ENCODE measurements around the gene AJAP1. TPM values are rescaled to one million over a fixed set of nuclear protein-coding genes. Genes with fewer than 3 reads are reported as not detected.

Gene AJAP1
- total and polyA plus RNA-seq, 2 experiments from 2014 or later = not detected

GRCh38 chr1:4702464-4702863, 48.1 kb downstream of the AJAP1 start (continued):
- TF ChIP-seq REST (IDR thresholded peaks at IDR 0.05; ENCODE audit: unreplicated experiment) (no peak), EZH2phosphoT487 (IDR thresholded peaks at IDR 0.05; ENCODE audit: unreplicated experiment) (no peak), POLR2AphosphoS5 (IDR thresholded peaks at IDR 0.05; ENCODE audit: low read depth) (no peak)

GRCh38 chr1:4702932-4703331, 48.5 kb downstream of the AJAP1 start:
- no peak overlapping the region for H3K27ac Mint-ChIP-seq
- TF ChIP-seq ZNF114 (CRISPR knock-in tag; IDR thresholded peaks at IDR 0.05) (no peak), CREB1 (CRISPR knock-in tag; IDR thresholded peaks at IDR 0.05; ENCODE audit: low read depth) (no peak), EZH2 (IDR thresholded peaks at IDR 0.05; ENCODE audit: low read depth, unreplicated experiment) (no peak), ZNF331 (CRISPR knock-in tag; IDR thresholded peaks at IDR 0.05; ENCODE audit: low read depth) (no peak), ETS1 (IDR thresholded peaks at IDR 0.05) (no peak), STAT1 (IDR thresholded peaks at IDR 0.05; ENCODE audit: unreplicated experiment) (no peak), REST (IDR thresholded peaks at IDR 0.05; ENCODE audit: unreplicated experiment) (no peak), EZH2phosphoT487 (IDR thresholded peaks at IDR 0.05; ENCODE audit: unreplicated experiment) (no peak), NANOG (IDR thresholded peaks at IDR 0.05; ENCODE audit: borderline replicate concordance) (no peak), POLR2AphosphoS5 (IDR thresholded peaks at IDR 0.05; ENCODE audit: low read depth) (no peak), CTCF (conservative IDR thresholded peaks at IDR 0.05; ENCODE audit: low read depth in 2 of 2) (no peak)

More at GRCh38 chr1:4702932-4703331, 48.5 kb downstream of the AJAP1 start:
- Histone ChIP-seq H3K4me1 (ENCODE audit: insufficient read depth) (no peaks in the 10 kb centered on the region), H3K79me2 (replicated peaks; ENCODE audit: insufficient read depth) (no peaks in the 10 kb centered on the region), H3K27ac (ENCODE audit: low read depth) (no peak overlapping the region), H3F3A (replicated peaks; ENCODE audit: low read depth) (no peaks in the 10 kb centered on the region), H4K20me1 (replicated peaks; ENCODE audit: insufficient read depth) (no peaks in the 10 kb centered on the region), H2AFZ (no peak overlapping the region), H3K36me3 (ENCODE audit: insufficient read depth) (no peaks in the 10 kb centered on the region), H3K27me3 (ENCODE audit: insufficient read depth) (no peaks in the 10 kb centered on the region), H3K4me2 (no peak overlapping the region), H3K4me3 (no peak overlapping the region), H3K9me2 (ENCODE audit: insufficient read depth) (no peaks in the 10 kb centered on the region)
- H3K4me3 Mint-ChIP-seq = no peak overlapping the region
- H3K36me3 Mint-ChIP-seq (ENCODE audit: low read depth) = no peaks in the 10 kb centered on the region
- ATAC-seq (no peak), DNase-seq (ENCODE audit: low spot score) (no peak)
- H3K4me1 Mint-ChIP-seq = peaks cover 24% of the 10 kb centered on the region
- H3K9me3 Mint-ChIP-seq = no peaks in the 10 kb centered on the region
- H3K27me3 Mint-ChIP-seq (ENCODE audit: insufficient read depth, low read depth, poor library complexity) = peaks cover 4% of the 10 kb centered on the region

Measured in GM23338 (cell line).